ENCODE measurements around the gene COX6B2.
"Not testable (repeated sequence)": the region's sequence is repeated elsewhere in the genome, so short reads cannot be mapped to it uniquely, and the experiment has no call there.

The COX6B2 gene, protein sequence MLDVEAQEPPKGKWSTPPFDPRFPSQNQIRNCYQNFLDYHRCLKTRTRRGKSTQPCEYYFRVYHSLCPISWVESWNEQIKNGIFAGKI

DNA sequence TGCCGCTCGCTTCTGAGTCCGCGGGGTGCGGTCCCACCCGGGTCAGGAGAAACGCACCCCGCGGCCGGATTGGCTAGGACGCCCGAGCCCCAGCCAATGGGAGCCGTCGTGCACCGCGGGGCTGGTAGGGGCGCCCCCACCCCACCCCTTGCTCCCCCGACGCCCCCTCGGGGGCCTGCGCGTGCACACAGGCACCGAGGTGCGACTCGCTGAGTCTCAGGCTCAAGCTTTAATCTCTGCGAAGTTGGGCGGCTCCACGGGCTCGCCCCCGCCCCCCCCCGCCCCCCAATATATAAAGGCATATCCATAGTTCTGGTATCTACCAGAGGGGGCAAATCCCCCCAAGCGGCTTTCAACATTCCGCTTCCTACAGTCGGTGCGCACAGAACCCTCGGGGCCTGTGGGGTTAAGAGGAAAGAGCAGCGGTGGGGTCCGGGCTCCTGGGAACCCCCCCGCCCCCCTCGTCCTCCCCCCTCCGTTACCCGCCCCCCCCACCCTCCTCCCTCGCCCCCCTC is at the start of gene COX6B2:
Gene COX6B2, minus strand, starts transcription at position 22 of the 515 bp plus-strand sequence. CDS start 198 bp downstream, outside the sequence.
- DNase-seq (ENCODE audit: insufficient read length, low spot score) (no peak), FAIRE-seq (no peak)
- no peak for TF ChIP-seq POLR2A (IDR thresholded peaks at IDR 0.05; ENCODE audit: low read depth, low read length)

GRCh38 chr19:55402509-55402908 is 48.0 kb upstream of the COX6B2 start:
- TF ChIP-seq POLR2A (IDR thresholded peaks at IDR 0.05; ENCODE audit: low read depth, low read length) = no peak
- FAIRE-seq (no peak), DNase-seq (ENCODE audit: insufficient read length, low spot score) (no peak)

- FAIRE-seq; DNase-seq (ENCODE audit: insufficient read length, low spot score): not testable (repeated sequence)
These were observed 46.9 kb upstream of the COX6B2 start for GRCh38 chr19:55401390-55401789.

DNA sequence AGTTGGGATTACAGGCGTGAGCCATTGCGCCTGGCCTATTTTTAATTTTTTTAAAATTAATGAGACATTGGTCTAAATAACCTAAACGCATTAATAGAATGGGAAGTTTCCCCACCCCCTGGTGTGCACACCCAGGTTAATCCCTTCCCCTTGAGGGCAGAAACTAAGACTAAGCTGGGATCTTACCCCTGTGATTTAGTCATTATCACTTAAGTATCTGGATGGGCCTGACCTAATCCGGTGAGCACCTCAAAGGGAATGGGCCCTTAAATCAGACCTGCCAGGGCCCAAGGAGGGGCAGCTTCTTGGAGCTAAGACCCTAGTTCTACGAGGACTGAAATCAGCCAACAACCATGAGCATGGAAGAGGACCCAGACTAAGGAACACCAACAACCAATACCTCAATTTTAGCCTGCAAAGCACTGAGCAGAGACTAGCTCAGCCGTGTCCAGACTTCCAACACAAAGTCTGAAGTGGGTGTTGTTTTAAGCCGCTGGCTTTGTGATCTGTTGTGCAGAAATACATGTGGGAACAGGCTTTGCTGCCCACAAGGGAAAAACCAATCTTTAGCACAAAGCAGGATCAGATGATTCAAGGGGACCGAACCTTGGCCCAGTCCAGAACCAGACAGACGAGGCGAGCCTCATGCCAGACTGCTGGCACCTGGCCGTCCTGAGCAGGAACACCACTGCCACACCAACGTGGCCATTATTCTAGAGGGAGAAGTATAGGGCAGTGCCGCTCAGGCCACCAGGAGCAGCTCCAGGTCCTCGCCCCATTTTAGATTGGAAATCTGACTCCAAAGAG is 46.0 kb upstream of the COX6B2 start:
- no peak for TF ChIP-seq POLR2A (IDR thresholded peaks at IDR 0.05; ENCODE audit: low read depth, low read length)
- FAIRE-seq (no peak), DNase-seq (ENCODE audit: insufficient read length, low spot score) (no peak)

DNA sequence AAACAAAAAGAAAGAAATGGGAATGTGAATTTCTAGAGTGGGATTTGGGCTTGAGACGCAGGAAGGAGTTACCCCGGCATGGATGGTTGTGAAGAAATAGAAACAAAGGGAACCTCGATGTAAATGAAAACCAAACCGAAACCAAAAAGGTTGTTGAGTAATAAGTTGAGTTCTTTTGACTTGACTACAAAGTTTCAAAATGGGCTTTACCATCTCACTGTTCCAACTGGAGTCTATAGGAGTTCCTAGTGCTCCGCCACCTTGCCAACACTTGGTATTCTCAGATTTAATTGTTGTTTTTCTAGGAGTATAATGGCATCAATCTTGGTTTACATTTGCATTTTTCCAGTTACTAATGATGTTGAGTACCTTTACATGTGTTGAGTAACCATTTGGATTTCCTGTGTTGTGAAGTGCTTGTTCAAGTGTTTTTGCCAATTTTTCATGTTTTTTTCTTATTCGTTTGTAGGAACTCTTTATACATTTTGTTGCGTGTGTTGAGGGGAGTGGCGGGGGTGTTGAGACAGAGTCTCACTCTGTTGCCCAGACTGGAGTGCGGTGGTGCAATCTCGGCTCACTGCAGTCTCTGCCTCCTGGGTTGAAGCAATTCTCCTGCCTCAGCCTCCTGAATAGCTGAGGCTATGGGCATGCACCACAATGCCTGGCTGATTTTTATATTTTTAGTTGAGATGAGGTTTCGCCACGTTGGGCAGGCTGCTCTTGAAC is 43.8 kb upstream of the COX6B2 start:
- FAIRE-seq (no peak), DNase-seq (ENCODE audit: insufficient read length, low spot score) (no peak)
- TF ChIP-seq POLR2A (IDR thresholded peaks at IDR 0.05; ENCODE audit: low read depth, low read length) = no peak

DNA sequence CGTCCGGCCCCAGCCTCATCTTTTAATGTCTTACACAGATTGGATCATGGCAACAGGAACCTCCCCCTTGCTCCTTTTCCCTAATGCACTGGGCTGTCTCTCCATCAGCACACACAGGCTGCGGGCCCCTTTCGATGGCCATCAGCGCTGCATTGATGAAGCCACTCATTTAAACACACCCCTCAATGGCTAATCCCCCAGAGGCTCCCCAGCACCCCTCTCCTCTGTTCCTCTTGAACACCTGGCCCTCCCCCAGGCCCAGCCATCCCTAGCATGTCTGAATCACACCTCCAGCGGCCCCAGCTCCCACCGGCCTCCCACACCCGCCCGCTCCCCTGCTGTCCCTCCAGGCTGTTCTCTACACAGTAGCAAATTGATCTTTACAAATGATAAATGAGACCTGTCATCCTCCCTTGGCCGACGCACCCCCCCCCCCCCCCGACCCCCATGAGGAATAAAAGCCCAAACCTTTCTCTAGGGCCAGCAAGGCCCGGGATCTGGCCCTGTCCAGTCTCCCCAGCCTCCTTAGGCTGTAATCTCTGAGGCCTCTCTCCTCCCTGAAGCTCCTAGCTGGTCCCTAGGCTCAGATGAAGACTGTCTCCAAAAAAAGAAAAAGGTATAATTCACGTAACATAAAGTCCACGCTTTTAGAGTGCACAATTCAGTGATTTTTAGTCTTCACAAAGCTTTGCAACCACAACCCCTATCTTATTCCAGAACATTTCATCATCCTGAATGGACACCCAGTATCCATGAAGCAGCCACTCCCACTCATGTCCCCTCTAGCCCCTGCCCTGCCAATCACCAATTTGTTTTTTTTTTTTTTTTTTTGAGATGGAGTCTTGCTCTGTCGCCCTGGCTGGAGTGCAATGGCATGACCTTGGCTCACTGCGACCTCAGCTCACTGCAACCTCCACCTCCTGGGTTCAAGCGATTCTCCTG is 38.6 kb upstream of the COX6B2 start:
- DNase-seq (ENCODE audit: insufficient read length, low spot score) (no peak), FAIRE-seq (no peak)
- TF ChIP-seq POLR2A (IDR thresholded peaks at IDR 0.05; ENCODE audit: low read depth, low read length) = no peak

- DNase-seq (ENCODE audit: insufficient read length, low spot score) (no peak), FAIRE-seq (no peak)
- TF ChIP-seq POLR2A (IDR thresholded peaks at IDR 0.05; ENCODE audit: low read depth, low read length) = no peak
These were observed 37.4 kb upstream of the COX6B2 start for GRCh38 chr19:55391702-55392615.

GRCh38 chr19:55391191-55391670 is 36.7 kb upstream of the COX6B2 start:
- DNase-seq (ENCODE audit: insufficient read length, low spot score) (no peak), FAIRE-seq (no peak)
- TF ChIP-seq POLR2A (IDR thresholded peaks at IDR 0.05; ENCODE audit: low read depth, low read length) = peak; percentile 50; the same call in 1 of the 2 replicates

GRCh38 chr19:55390461-55390880 is 36.0 kb upstream of the COX6B2 start:
- DNase-seq (ENCODE audit: insufficient read length, low spot score) = no peak
- TF ChIP-seq POLR2A (IDR thresholded peaks at IDR 0.05; ENCODE audit: low read depth, low read length) = peak; percentile 64
- FAIRE-seq = no peak

GRCh38 chr19:55389386-55390317 is 35.1 kb upstream of the COX6B2 start:
- no peak for DNase-seq (ENCODE audit: insufficient read length, low spot score)
- no peak for FAIRE-seq
- TF ChIP-seq POLR2A (IDR thresholded peaks at IDR 0.05; ENCODE audit: low read depth, low read length) = peak; percentile 33; the same call in 1 of the 2 replicates

- DNase-seq (ENCODE audit: insufficient read length, low spot score) = no peak
- FAIRE-seq = no peak
- 0 out of 2 replicates have a peak, but pooled peaks have one; percentile 1 for TF ChIP-seq POLR2A (IDR thresholded peaks at IDR 0.05; ENCODE audit: low read depth, low read length)
These were observed 33.4 kb upstream of the COX6B2 start for GRCh38 chr19:55387736-55388497.
